Measurements from ENCODE around the gene EIF4G3.
"Not testable (repeated sequence)": the region's sequence is repeated elsewhere in the genome, so short reads cannot be mapped to it uniquely, and the experiment has no call there.

The EIF4G3 gene

DNA sequence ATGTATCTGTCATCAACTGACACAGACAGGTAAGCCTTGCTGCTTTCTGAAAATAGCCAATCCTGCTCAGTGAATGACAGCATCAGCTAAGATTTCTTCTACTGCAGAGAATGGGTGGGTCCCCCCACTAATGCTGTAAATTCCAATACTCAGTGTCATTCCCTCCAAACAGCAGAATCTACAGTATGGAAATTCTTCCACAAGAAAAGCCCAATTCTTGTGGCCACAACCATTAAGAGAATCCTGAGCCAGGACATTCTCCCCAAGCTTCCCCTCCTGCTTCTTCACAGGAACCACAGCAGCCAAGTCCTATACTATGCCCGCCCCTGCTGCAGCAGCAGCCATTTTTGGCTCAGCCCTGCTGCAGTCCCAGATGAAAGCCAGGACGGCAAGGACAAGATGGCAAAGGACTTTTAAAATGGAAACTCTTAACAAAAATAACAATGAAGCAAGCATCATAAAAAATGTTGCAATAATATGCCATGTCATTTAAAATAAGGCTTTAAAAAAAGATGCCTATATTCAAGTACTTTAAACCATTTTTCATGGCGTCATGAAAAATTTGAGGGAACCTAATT is 26.8 kb downstream of the EIF4G3 start:
- no peak for DNase-seq

DNA sequence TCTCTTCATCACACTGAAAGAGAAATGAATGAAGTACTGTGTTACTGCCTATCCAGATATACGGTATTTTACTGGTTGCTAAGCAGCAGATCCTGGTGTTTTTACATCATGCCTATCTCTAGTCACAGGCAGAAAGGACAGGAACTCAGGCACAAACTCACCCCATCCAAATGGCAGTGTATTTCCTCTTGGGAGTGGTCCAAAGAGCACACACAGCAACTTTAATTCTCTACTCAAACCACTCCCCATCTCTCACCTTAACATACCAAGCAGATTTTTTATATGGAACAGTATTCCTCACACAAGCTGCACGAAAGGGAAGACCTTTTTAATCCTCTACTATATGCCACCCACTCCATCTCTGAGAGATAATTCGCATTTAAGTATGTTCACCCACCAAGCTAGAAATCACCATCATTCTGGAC is 27.3 kb downstream of the EIF4G3 start:
- DNase-seq, result no peak

DNA sequence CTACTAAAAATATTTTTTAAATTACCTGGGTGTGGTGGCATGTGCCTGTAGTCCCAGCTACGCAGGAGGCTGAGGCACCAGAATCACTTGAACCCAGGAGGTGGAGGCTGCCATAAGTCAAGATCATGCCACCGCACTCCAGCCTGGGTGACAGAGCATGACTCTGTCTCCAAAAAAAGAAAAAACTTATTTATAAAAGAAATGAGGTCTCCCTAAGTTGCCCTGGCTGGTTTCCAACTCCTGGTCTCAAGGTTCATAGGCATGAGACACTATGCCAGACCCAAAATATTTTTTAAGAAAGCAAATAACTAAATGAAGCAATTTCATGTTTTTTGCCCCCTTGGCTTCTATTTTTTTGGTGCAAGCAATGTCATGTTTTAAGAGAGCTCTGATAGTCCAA is 32.9 kb downstream of the EIF4G3 start:
- DNase-seq, result no peak

DNA sequence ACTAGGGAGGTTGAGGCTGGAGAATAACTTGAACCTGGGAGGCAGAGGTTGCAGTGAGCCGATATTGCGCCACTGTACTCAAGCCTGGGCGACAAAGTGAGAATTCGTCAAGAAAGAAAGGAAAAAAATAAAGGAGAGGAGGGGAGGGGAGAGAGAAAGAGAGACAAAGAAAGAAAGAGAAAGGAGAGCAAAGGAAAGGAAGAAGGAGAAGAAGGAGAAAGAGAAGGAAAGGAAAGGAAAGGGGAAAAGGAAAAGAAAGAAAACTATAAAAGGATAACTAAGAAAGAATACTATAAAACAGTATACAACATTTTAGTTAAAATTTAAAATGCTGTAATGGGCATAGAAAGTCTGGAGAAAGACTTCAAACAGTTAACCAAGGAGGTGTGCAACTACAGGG is 33.6 kb downstream of the EIF4G3 start:
- no peak for DNase-seq

DNA sequence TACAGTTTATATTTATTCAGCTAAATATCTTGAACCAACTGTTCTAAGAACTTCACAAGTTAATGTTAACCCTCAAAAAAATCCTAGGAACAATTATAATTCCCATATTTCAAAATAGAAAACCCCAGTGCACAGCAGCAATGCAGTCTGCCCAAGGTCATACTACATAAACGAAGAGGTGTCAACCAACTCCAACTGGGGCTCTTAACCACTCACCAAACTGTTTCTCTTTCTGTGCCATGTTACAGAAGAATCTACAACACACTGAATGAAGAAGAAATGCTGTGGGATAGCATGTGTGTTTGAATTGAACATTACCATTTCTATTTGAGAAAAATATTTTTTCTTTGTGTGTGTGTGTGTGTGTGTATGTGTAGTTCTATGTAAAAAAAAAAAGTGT is 35.7 kb downstream of the EIF4G3 start:
- no peak for DNase-seq

DNA sequence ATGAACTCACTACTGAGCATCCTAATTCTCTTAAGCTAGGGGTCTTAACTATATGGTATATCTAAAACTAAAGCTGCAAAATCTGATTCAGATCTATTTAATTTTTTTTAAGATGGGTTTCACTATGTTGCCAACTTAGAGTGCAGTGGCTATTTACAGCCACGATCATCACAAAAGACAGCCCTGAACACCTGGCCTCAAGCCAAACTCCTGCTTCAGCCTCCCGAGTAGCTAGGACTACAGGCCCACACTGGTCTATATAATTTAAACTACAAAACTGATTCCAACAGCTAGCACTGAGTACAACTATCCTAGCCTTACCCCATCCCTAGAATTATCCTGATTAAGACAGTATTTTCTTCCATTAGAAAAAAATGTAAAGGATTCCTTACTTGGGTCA is 37.1 kb downstream of the EIF4G3 start:
- no peak for DNase-seq

- not testable (repeated sequence) for DNase-seq
Observed at GRCh38 chr1:21136344-21136743, 40.4 kb downstream of the EIF4G3 start.

GRCh38 chr1:21131200-21131599 is 45.5 kb downstream of the EIF4G3 start:
- no peak for DNase-seq

DNA sequence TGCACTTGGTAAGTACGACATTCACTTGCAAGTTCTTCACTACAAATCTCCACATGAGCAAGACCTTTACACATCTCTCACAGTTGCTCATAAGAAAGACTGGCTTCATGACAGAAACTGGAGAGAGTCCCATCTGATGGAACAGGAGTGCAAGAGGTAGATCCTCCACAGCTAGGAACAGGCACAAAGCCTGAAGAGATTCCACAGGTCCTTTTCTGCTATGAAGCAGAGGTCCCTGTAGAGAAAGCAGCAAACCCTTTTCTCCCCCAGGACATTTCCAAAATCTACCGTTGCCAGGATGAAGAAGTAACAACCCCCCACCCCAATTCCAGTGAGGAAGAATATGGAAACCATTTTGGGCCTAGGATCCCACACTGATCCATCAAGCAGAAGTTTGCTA is 47.3 kb downstream of the EIF4G3 start:
- no peak for DNase-seq

DNA sequence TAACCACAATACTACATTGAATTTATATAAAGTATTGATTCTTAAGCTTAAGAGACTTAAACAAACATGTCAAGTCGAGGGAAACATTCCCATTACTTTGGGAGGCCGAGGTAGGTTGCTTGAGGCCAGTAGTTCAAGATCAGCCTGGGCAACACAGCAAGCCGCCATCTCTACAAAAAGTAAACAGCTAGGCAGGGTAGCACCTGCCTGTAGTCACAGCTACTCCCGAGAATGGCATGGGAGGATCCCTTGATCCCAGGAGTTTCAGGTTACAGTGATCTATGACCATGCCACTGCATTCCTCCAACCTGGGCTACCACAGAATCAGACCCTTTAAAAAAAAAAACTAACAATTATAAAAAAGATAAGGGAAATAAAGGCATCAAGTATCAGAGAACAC is 50.4 kb downstream of the EIF4G3 start:
- DNase-seq, result no peak

- no peak for DNase-seq
Observed at GRCh38 chr1:21124846-21125245, 51.9 kb downstream of the EIF4G3 start.

GRCh38 chr1:21123287-21123948 is 53.3 kb downstream of the EIF4G3 start:
- DNase-seq, result no peak

DNA sequence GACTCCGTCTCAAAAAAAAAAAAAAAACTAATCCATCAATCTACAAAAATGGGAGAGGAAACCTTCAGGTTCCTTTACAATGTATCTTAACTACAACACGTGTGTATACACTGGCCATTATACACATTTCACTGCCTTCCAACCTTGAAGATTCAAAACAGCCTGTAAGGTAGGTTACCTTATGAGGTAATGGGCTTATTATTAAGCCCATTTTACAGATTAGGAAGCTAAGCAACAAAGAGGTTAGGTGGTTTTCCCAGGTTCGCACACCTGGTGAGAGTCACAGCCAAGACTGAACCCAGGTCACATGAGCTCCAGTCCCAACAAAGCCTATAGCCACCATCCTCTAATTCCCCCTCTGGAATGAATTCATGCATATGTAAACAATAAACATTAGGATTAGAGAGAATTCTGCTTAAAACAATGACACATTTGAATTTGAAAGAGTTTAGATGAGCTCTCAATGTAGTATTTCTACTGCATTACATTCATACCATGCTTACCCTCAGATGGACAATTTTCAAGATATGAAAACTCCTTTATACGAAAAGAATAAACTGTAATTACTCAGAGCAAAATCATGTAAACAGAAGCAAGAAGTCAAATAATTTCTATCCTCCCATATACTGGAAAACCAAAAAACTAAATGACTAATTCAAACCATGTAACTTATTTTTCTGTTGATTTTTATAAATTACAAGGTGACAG is 54.8 kb downstream of the EIF4G3 start:
- no peak for DNase-seq

- no peak for DNase-seq
Observed at GRCh38 chr1:21118167-21118566, 58.5 kb downstream of the EIF4G3 start.

DNA sequence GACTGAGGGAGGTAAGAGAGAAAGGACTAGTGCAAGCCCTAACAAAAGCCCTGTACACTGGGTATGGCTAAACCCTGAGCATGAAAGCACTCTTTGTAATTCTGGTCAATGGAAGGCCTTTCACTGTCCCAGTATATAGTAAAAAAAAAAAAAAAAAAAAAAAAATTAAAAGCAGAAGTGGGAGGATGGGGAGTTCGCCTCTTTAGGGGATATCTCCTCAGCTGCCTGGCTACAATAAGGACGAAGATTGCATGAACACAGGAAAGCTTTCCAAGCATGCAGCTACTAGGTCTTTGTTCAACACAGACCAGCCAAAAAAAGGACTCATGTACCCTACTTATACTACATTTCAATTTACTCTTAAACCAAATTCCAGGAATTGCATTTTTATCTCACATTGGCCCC is 59.1 kb downstream of the EIF4G3 start:
- DNase-seq, result no peak

- no peak for DNase-seq
Observed at GRCh38 chr1:21117159-21117558, 59.5 kb downstream of the EIF4G3 start.

GRCh38 chr1:21115098-21115760 is 61.5 kb downstream of the EIF4G3 start:
- DNase-seq, result no peak

- no peak for DNase-seq
Observed at GRCh38 chr1:21114431-21114830, 62.3 kb downstream of the EIF4G3 start.

DNA sequence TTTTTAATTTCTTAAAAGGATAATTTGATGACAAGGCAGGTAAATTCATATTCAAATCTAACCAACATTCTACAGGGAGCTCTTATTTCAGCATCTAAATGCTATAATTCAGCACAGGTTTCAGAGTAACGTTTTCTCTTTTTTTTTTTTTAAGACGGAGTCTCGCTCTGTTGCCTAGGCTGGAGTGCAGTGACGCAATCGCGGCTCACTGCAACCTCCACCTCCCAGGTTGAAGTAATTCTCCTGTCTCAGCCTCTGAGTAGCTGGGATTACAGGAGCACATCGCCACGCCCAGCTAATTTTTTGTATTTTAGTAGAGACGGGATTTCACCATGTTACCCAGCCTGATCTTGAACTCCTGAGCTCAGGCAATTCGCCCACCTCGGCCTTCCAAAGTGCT is 66.5 kb downstream of the EIF4G3 start:
- DNase-seq, result no peak

GRCh38 chr1:21106709-21107108 is 70.0 kb downstream of the EIF4G3 start:
- no peak for DNase-seq

- no peak for DNase-seq
Observed at GRCh38 chr1:21106238-21106637, 70.5 kb downstream of the EIF4G3 start.

GRCh38 chr1:21105807-21106206 is 70.9 kb downstream of the EIF4G3 start:
- DNase-seq, result no peak

- DNase-seq, result no peak
Observed at GRCh38 chr1:21104683-21105082, 72.0 kb downstream of the EIF4G3 start.

- no peak for DNase-seq
Observed at GRCh38 chr1:21100481-21100921, 76.2 kb downstream of the EIF4G3 start.

Data from DMS 273 treated with DMSO at 0.1 percent for 48 hours (cell line).